ENCODE results near the gene PRPF4.

The PRPF4 gene

GRCh38 chr9:113299800-113300292 is 24.4 kb downstream of the PRPF4 start:
- no peaks in the 10 kb centered on the region for H3K36me3 ChIP-seq (ENCODE audit: insufficient read depth, low read length)
- peaks cover 58% of the 10 kb centered on the region for H3K27me3 ChIP-seq (ENCODE audit: control insufficient read depth, insufficient read depth, low read length)
- H3K4me3 ChIP-seq (ENCODE audit: low read length): no peak overlapping the region
- H3K4me1 ChIP-seq (ENCODE audit: control insufficient read depth, insufficient read depth, low read length): no peaks in the 10 kb centered on the region
- no peak overlapping the region for H3K9ac ChIP-seq (ENCODE audit: low read depth, low read length)
- no peaks in the 10 kb centered on the region for H3K9me3 ChIP-seq (replicated peaks; ENCODE audit: low read length)
- no peak overlapping the region for H3K4me2 ChIP-seq (ENCODE audit: low read length)

- H3K9me3 ChIP-seq (replicated peaks; ENCODE audit: low read length): no peaks in the 10 kb centered on the region
- peaks cover 58% of the 10 kb centered on the region for H3K27me3 ChIP-seq (ENCODE audit: control insufficient read depth, insufficient read depth, low read length)
- no peak overlapping the region for H3K4me3 ChIP-seq (ENCODE audit: low read length)
- no peak overlapping the region for H3K4me2 ChIP-seq (ENCODE audit: low read length)
- H3K36me3 ChIP-seq (ENCODE audit: insufficient read depth, low read length): no peaks in the 10 kb centered on the region
- H3K9ac ChIP-seq (ENCODE audit: low read depth, low read length): no peak overlapping the region
- H3K4me1 ChIP-seq (ENCODE audit: control insufficient read depth, insufficient read depth, low read length): no peaks in the 10 kb centered on the region
Observed at GRCh38 chr9:113301548-113301947, 26.1 kb downstream of the PRPF4 start.

- Histone ChIP-seq H3K4me3 (ENCODE audit: low read length) (no peak within 1 kb of the TSS), H3K4me2 (ENCODE audit: low read length) (no peak within 1 kb of the TSS), H3K4me1 (ENCODE audit: control insufficient read depth, insufficient read depth, low read length) (no peaks in the 10 kb centered on the region), H3K9me3 (replicated peaks; ENCODE audit: low read length) (no peaks in the 10 kb centered on the region), H3K27me3 (ENCODE audit: control insufficient read depth, insufficient read depth, low read length) (peaks cover 61% of the 10 kb centered on the region), H3K9ac (ENCODE audit: low read depth, low read length) (no peak within 1 kb of the TSS), H3K36me3 (ENCODE audit: insufficient read depth, low read length) (no peaks in the 10 kb centered on the region)
Observed at GRCh38 chr9:113302792-113303418, 27.4 kb downstream of the PRPF4 start, which contains the start of gene RNF183. RNF183 (minus strand) TSS chr9:113303376; CDS start chr9:113298184, 5,192 bp downstream.

GRCh38 chr9:113306566-113306965 is 31.1 kb downstream of the PRPF4 start:
- H3K4me2 ChIP-seq (ENCODE audit: low read length): no peak overlapping the region
- peaks cover 34% of the 10 kb centered on the region for H3K27me3 ChIP-seq (ENCODE audit: control insufficient read depth, insufficient read depth, low read length)
- H3K36me3 ChIP-seq (ENCODE audit: insufficient read depth, low read length): no peaks in the 10 kb centered on the region
- no peaks in the 10 kb centered on the region for H3K9me3 ChIP-seq (replicated peaks; ENCODE audit: low read length)
- no peak overlapping the region for H3K9ac ChIP-seq (ENCODE audit: low read depth, low read length)
- no peaks in the 10 kb centered on the region for H3K4me1 ChIP-seq (ENCODE audit: control insufficient read depth, insufficient read depth, low read length)
- no peak overlapping the region for H3K4me3 ChIP-seq (ENCODE audit: low read length)

- Histone ChIP-seq H3K9ac (ENCODE audit: low read depth, low read length) (no peak overlapping the region), H3K4me2 (ENCODE audit: low read length) (no peak overlapping the region), H3K27me3 (ENCODE audit: control insufficient read depth, insufficient read depth, low read length) (peaks cover 25% of the 10 kb centered on the region), H3K4me1 (ENCODE audit: control insufficient read depth, insufficient read depth, low read length) (no peaks in the 10 kb centered on the region), H3K36me3 (ENCODE audit: insufficient read depth, low read length) (no peaks in the 10 kb centered on the region), H3K4me3 (ENCODE audit: low read length) (no peak overlapping the region), H3K9me3 (replicated peaks; ENCODE audit: low read length) (no peaks in the 10 kb centered on the region)
Observed at GRCh38 chr9:113307396-113307975, 32.0 kb downstream of the PRPF4 start.

GRCh38 chr9:113309204-113309813 is 33.9 kb downstream of the PRPF4 start:
- H3K4me1 ChIP-seq (ENCODE audit: control insufficient read depth, insufficient read depth, low read length): no peaks in the 10 kb centered on the region
- no peak overlapping the region for H3K4me3 ChIP-seq (ENCODE audit: low read length)
- H3K9me3 ChIP-seq (replicated peaks; ENCODE audit: low read length): no peaks in the 10 kb centered on the region
- H3K9ac ChIP-seq (ENCODE audit: low read depth, low read length): no peak overlapping the region
- no peak overlapping the region for H3K4me2 ChIP-seq (ENCODE audit: low read length)
- H3K36me3 ChIP-seq (ENCODE audit: insufficient read depth, low read length): no peaks in the 10 kb centered on the region
- H3K27me3 ChIP-seq (ENCODE audit: control insufficient read depth, insufficient read depth, low read length): peaks cover 13% of the 10 kb centered on the region

GRCh38 chr9:113310538-113310937 is 35.1 kb downstream of the PRPF4 start:
- no peaks in the 10 kb centered on the region for H3K36me3 ChIP-seq (ENCODE audit: insufficient read depth, low read length)
- no peak overlapping the region for H3K4me3 ChIP-seq (ENCODE audit: low read length)
- H3K4me1 ChIP-seq (ENCODE audit: control insufficient read depth, insufficient read depth, low read length): no peaks in the 10 kb centered on the region
- H3K4me2 ChIP-seq (ENCODE audit: low read length): no peak overlapping the region
- no peak overlapping the region for H3K9ac ChIP-seq (ENCODE audit: low read depth, low read length)
- peaks cover 13% of the 10 kb centered on the region for H3K27me3 ChIP-seq (ENCODE audit: control insufficient read depth, insufficient read depth, low read length)
- H3K9me3 ChIP-seq (replicated peaks; ENCODE audit: low read length): no peaks in the 10 kb centered on the region

- Histone ChIP-seq H3K9me3 (replicated peaks; ENCODE audit: low read length) (no peaks in the 10 kb centered on the region), H3K4me2 (ENCODE audit: low read length) (no peak overlapping the region), H3K4me3 (ENCODE audit: low read length) (no peak overlapping the region), H3K9ac (ENCODE audit: low read depth, low read length) (no peak overlapping the region), H3K36me3 (ENCODE audit: insufficient read depth, low read length) (no peaks in the 10 kb centered on the region), H3K4me1 (ENCODE audit: control insufficient read depth, insufficient read depth, low read length) (no peaks in the 10 kb centered on the region), H3K27me3 (ENCODE audit: control insufficient read depth, insufficient read depth, low read length) (peaks cover 13% of the 10 kb centered on the region)
Observed at GRCh38 chr9:113311961-113312360, 36.5 kb downstream of the PRPF4 start.

GRCh38 chr9:113313261-113313660 is 37.8 kb downstream of the PRPF4 start:
- Histone ChIP-seq H3K4me2 (ENCODE audit: low read length) (no peak overlapping the region), H3K36me3 (ENCODE audit: insufficient read depth, low read length) (no peaks in the 10 kb centered on the region), H3K9ac (ENCODE audit: low read depth, low read length) (no peak overlapping the region), H3K27me3 (ENCODE audit: control insufficient read depth, insufficient read depth, low read length) (peaks cover 9% of the 10 kb centered on the region), H3K4me1 (ENCODE audit: control insufficient read depth, insufficient read depth, low read length) (no peaks in the 10 kb centered on the region), H3K9me3 (replicated peaks; ENCODE audit: low read length) (no peaks in the 10 kb centered on the region), H3K4me3 (ENCODE audit: low read length) (no peak overlapping the region)

- Histone ChIP-seq H3K9me3 (replicated peaks; ENCODE audit: low read length) (no peaks in the 10 kb centered on the region), H3K4me3 (ENCODE audit: low read length) (no peak overlapping the region), H3K4me1 (ENCODE audit: control insufficient read depth, insufficient read depth, low read length) (no peaks in the 10 kb centered on the region), H3K4me2 (ENCODE audit: low read length) (no peak overlapping the region), H3K9ac (ENCODE audit: low read depth, low read length) (no peak overlapping the region), H3K36me3 (ENCODE audit: insufficient read depth, low read length) (no peaks in the 10 kb centered on the region), H3K27me3 (ENCODE audit: control insufficient read depth, insufficient read depth, low read length) (peaks cover 9% of the 10 kb centered on the region)
Observed at GRCh38 chr9:113315231-113315630, 39.8 kb downstream of the PRPF4 start.

- Histone ChIP-seq H3K9ac (ENCODE audit: low read depth, low read length) (no peak overlapping the region), H3K4me2 (ENCODE audit: low read length) (no peak overlapping the region), H3K9me3 (replicated peaks; ENCODE audit: low read length) (no peaks in the 10 kb centered on the region), H3K27me3 (ENCODE audit: control insufficient read depth, insufficient read depth, low read length) (peaks cover 5% of the 10 kb centered on the region), H3K4me1 (ENCODE audit: control insufficient read depth, insufficient read depth, low read length) (no peaks in the 10 kb centered on the region), H3K36me3 (ENCODE audit: insufficient read depth, low read length) (no peaks in the 10 kb centered on the region), H3K4me3 (ENCODE audit: low read length) (no peak overlapping the region)
Observed at GRCh38 chr9:113316030-113316429, 40.6 kb downstream of the PRPF4 start.
